ENCODE results near the gene PCK1. TPM values are rescaled to one million over a fixed set of nuclear protein-coding genes. Genes with fewer than 3 reads are reported as not detected.

The PCK1 gene
- total RNA-seq, 1 donor from 2014 or later = not detected

DNA sequence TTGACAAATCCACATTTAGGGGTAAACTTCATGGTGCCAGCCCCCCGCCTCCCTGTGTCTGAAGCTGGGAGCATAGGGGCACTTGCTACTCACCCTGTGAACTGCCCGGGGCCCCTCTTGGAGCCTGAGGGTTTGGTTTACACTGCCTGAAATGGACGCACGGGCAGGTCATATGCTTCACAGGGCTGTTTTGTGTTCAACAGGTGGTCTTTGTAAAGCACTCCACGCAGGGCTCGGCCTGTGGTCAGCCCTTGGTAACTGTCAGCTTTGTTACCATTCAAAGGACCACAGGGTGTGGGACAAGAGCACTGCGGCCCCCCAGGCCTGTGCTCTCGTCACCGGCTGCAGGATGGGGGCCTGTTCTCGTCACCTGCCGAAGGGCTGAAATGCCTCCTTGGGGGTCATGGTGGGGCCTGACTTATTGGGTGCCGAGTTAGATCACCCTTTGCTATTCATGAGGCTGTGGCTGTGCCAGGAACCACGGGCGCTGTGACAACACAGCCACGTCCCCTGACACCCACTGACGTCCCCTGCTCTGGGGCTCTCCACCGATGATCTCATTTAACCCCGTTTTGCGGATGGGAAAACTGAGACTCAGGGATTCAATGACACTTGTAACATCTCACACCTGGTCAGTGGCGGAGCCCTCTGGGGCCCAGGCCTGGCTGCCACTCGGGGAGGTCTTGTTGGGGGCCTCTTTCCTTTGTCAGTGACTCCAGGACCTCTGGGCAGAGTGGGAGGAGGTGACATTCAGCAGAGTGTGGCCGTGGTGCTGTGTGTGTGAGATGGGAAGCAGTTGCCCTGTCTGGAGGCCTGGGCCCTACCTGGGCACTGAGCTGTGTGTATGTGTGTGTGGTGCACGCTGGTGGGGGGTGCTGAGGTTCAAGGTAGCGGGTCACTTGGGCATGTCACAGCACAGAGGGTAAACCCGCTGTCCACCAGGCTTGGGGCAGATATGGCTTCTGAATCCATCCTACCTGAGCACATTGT lies 34.4 kb downstream of the PCK1 start:
- DNase-seq (ENCODE audit: low read depth, low spot score) = no peak
- Mint-ChIP-seq H3K27me3 (ENCODE audit: low read depth) (peaks cover 7% of the 10 kb centered on the region), H3K9me3 (no peaks in the 10 kb centered on the region), H3K4me1 (peaks cover 12% of the 10 kb centered on the region), H3K36me3 (ENCODE audit: low read depth) (no peaks in the 10 kb centered on the region), H3K27ac (ENCODE audit: unreplicated experiment) (no peak overlapping the region), H3K4me3 (no peak overlapping the region)
- TF ChIP-seq, protein P1, sequence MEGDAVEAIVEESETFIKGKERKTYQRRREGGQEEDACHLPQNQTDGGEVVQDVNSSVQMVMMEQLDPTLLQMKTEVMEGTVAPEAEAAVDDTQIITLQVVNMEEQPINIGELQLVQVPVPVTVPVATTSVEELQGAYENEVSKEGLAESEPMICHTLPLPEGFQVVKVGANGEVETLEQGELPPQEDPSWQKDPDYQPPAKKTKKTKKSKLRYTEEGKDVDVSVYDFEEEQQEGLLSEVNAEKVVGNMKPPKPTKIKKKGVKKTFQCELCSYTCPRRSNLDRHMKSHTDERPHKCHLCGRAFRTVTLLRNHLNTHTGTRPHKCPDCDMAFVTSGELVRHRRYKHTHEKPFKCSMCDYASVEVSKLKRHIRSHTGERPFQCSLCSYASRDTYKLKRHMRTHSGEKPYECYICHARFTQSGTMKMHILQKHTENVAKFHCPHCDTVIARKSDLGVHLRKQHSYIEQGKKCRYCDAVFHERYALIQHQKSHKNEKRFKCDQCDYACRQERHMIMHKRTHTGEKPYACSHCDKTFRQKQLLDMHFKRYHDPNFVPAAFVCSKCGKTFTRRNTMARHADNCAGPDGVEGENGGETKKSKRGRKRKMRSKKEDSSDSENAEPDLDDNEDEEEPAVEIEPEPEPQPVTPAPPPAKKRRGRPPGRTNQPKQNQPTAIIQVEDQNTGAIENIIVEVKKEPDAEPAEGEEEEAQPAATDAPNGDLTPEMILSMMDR (conservative IDR thresholded peaks at IDR 0.05) = no peak

DNA sequence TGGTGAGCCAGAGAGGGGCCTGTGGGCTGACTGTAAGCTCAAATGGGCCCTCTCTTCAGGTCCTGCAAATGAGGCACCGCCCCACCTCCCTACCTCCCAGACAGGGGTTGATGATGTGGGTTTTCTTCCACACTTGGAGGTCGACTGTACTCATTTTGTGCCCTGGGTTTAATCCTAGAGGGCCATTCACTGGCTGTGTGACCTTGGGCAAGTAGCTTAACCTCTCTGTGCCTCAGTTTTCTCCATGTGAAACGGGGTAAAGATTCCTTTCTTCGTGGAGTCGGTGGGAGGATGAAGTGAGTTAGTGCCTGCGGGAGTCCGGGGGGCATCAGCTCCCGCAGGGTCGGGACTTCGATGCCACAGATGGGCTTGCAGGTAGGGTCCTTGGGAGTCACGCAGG lies 35.4 kb downstream of the PCK1 start:
- no peak overlapping the region for H3K27ac Mint-ChIP-seq (ENCODE audit: unreplicated experiment)
- TF ChIP-seq, protein P1 (conservative IDR thresholded peaks at IDR 0.05) = no peak
- H3K36me3 Mint-ChIP-seq (ENCODE audit: low read depth) = no peaks in the 10 kb centered on the region

DNA sequence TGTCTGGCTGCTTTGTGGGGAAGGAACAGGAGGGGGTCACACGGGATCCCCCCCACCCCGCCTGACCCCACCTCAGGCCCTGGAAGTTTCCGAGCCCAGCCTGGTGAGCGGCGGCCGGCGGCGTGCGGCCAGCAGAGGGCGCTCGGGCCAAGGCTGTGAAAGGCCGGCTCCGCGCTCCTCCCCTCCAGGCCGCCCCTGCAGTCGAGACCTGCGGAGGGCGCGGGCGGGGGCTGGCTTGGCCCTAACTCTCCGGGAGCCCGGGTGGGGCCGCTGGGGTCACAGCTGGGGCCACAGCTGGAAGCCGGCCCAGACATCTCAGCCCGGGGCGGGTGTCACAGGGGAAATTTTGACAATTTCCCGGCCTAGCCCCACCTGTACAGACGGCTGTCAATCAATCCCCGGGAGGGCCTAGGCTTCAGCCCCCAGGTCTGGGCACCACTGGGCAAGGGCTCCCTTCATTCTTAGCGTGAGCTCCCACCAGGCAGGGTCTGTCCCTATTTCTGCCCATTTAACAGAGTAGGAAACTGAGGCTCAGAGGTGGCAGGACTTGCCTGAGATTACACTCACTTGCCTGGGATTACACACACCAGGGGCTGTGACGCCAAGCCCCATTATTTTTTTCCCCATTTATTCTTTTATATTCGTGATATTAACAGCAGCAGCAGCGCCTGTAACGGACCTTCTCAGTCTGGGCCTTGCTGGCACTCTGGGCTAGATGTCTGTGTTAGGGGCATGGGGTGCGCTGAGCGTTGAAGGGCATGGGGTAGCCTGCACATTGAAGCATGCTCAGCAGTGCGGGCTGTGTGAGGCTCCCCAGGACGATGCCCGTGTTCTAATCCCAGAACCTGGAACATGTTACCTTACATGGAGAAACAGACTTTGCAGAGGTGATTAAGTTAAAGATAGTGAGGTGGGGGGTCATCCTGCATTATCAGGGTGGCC lies 36.4 kb downstream of the PCK1 start:
- Mint-ChIP-seq H3K4me3 (no peak overlapping the region), H3K4me1 (peaks cover 15% of the 10 kb centered on the region), H3K36me3 (ENCODE audit: low read depth) (no peaks in the 10 kb centered on the region), H3K27me3 (ENCODE audit: low read depth) (peaks cover 7% of the 10 kb centered on the region), H3K27ac (ENCODE audit: unreplicated experiment) (no peak overlapping the region), H3K9me3 (no peaks in the 10 kb centered on the region)
- TF ChIP-seq, protein P1 (conservative IDR thresholded peaks at IDR 0.05) = peak; percentile 97
- DNase-seq (ENCODE audit: low read depth, low spot score) = peak; percentile 75

More for the DNA sequence above, 35.4 kb downstream of the PCK1 start:
- Mint-ChIP-seq H3K4me3 (no peak overlapping the region), H3K9me3 (no peaks in the 10 kb centered on the region), H3K4me1 (peaks cover 15% of the 10 kb centered on the region), H3K27me3 (ENCODE audit: low read depth) (peaks cover 7% of the 10 kb centered on the region)
- no peak for DNase-seq (ENCODE audit: low read depth, low spot score)

GRCh38 chr20:57598060-57598459 lies 37.1 kb downstream of the PCK1 start:
- H3K4me3 Mint-ChIP-seq = no peak overlapping the region
- H3K9me3 Mint-ChIP-seq = no peaks in the 10 kb centered on the region
- no peaks in the 10 kb centered on the region for H3K36me3 Mint-ChIP-seq (ENCODE audit: low read depth)
- TF ChIP-seq, protein P1 (conservative IDR thresholded peaks at IDR 0.05) = no peak
- no peak for DNase-seq (ENCODE audit: low read depth, low spot score)
- H3K4me1 Mint-ChIP-seq = peaks cover 15% of the 10 kb centered on the region
- no peak overlapping the region for H3K27ac Mint-ChIP-seq (ENCODE audit: unreplicated experiment)
- H3K27me3 Mint-ChIP-seq (ENCODE audit: low read depth) = peaks cover 7% of the 10 kb centered on the region

DNA sequence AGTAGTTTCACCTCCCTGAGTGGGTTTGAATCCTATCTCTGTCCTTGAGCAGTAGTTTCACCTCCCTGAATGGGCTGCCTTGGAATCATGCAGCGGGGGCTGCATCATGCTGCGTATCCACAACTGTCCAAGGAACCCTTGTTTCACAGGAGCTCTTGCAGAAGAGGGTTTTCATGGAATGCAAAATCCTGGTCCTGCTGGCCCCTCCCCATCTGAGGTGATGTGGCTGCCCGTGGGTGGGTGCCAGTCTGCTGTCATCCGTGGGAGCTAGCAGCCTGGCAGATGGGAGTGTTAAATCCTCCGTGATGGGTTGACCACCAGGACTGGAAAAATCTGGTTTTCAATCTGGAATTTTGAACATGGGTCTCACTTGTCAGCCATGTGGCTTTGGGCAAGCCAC lies 37.6 kb downstream of the PCK1 start:
- TF ChIP-seq, protein P1 (conservative IDR thresholded peaks at IDR 0.05) = no peak

More for the DNA sequence above, 37.6 kb downstream of the PCK1 start:
- Mint-ChIP-seq H3K27ac (ENCODE audit: unreplicated experiment) (no peak overlapping the region), H3K4me1 (peaks cover 15% of the 10 kb centered on the region), H3K4me3 (no peak overlapping the region), H3K36me3 (ENCODE audit: low read depth) (no peaks in the 10 kb centered on the region), H3K9me3 (no peaks in the 10 kb centered on the region), H3K27me3 (ENCODE audit: low read depth) (peaks cover 7% of the 10 kb centered on the region)
- DNase-seq (ENCODE audit: low read depth, low spot score) = no peak

Measured in neural crest cell (in vitro differentiated cells).